BE2C (cell line): Measurements from ENCODE around the gene TMEM174.
"Not testable (repeated sequence)": the region's sequence is repeated elsewhere in the genome, so short reads cannot be mapped to it uniquely, and the experiment has no call there.

Experiments
- DNase-seq: peaks from one replicate; pipeline ENCODE4 v3.0.0-alpha.2; 2020
- H3K27me3 ChIP-seq: fragments of 250-450 bp; sonication (Bioruptor Pico); 2 replicates; pipeline ENCODE4 v1.5.1; 2020; ENCODE audit warnings: mild to moderate bottlenecking
- H3K36me3 ChIP-seq: fragments of 250-450 bp; sonication (Bioruptor Pico); 2 replicates; pipeline ENCODE4 v1.5.1; 2020; ENCODE audit warnings: mild to moderate bottlenecking
- H3K4me1 ChIP-seq: fragments of 250-450 bp; sonication (Bioruptor Pico); 2 replicates; pipeline ENCODE4 v1.5.1; 2020
- H3K4me3 ChIP-seq: 2 replicates; pipeline ENCODE4 v1.5.1; 2011; ENCODE audit warnings: low read depth, low read length
- H3K9me3 ChIP-seq: fragments of 250-450 bp; sonication (Bioruptor Pico); 2 replicates; pipeline ENCODE4 v1.5.1; 2020
- CTCF ChIP-seq: IDR thresholded peaks from 2 replicates; pipeline ENCODE4 v1.5.1; 2012; ENCODE audit warnings: mild to moderate bottlenecking, low read depth, low read length

The TMEM174 gene

GRCh38 chr5:73213566-73213998, 40.6 kb downstream of the TMEM174 start:
- peaks cover 55% of the 10 kb centered on the region for H3K27me3 ChIP-seq
- H3K4me3 ChIP-seq: no peak overlapping the region
- no peak for DNase-seq
- no peaks in the 10 kb centered on the region for H3K9me3 ChIP-seq
- H3K4me1 ChIP-seq: no peaks in the 10 kb centered on the region
- no peak for TF ChIP-seq CTCF
- H3K36me3 ChIP-seq: no peaks in the 10 kb centered on the region

GRCh38 chr5:73214306-73214705, 41.3 kb downstream of the TMEM174 start:
- no peaks in the 10 kb centered on the region for H3K9me3 ChIP-seq
- no peak for TF ChIP-seq CTCF
- H3K4me1 ChIP-seq: no peaks in the 10 kb centered on the region
- no peak overlapping the region for H3K4me3 ChIP-seq
- no peaks in the 10 kb centered on the region for H3K36me3 ChIP-seq
- H3K27me3 ChIP-seq: peaks cover 62% of the 10 kb centered on the region
- no peak for DNase-seq

- no peak for DNase-seq
- TF ChIP-seq CTCF: no peak
- Histone ChIP-seq H3K9me3 (no peaks in the 10 kb centered on the region), H3K27me3 (peaks cover 63% of the 10 kb centered on the region), H3K4me3 (no peak overlapping the region), H3K4me1 (no peaks in the 10 kb centered on the region), H3K36me3 (no peaks in the 10 kb centered on the region)
Observed at GRCh38 chr5:73214996-73215395, 42.0 kb downstream of the TMEM174 start.

- H3K9me3 ChIP-seq: no peaks in the 10 kb centered on the region
- no peaks in the 10 kb centered on the region for H3K36me3 ChIP-seq
- H3K4me3 ChIP-seq: peak overlapping the region; percentile 47
- no peaks in the 10 kb centered on the region for H3K4me1 ChIP-seq
- peaks cover 68% of the 10 kb centered on the region for H3K27me3 ChIP-seq
- no peak for DNase-seq
- TF ChIP-seq CTCF: no peak
Observed at GRCh38 chr5:73215531-73215890, 42.5 kb downstream of the TMEM174 start.

- Histone ChIP-seq H3K36me3 (no peaks in the 10 kb centered on the region), H3K27me3 (peaks cover 73% of the 10 kb centered on the region), H3K9me3 (no peaks in the 10 kb centered on the region), H3K4me1 (no peaks in the 10 kb centered on the region), H3K4me3 (peak overlapping the region; percentile 47)
- DNase-seq: peak; percentile 85
- peak; percentile 65 for TF ChIP-seq CTCF
Observed at GRCh38 chr5:73215891-73216610, 43.1 kb downstream of the TMEM174 start.

- Histone ChIP-seq H3K4me1 (no peaks in the 10 kb centered on the region), H3K27me3 (peaks cover 90% of the 10 kb centered on the region), H3K4me3 (no peak overlapping the region), H3K36me3 (no peaks in the 10 kb centered on the region), H3K9me3 (no peaks in the 10 kb centered on the region)
- DNase-seq: no peak
- TF ChIP-seq CTCF: peak; percentile 43
Observed at GRCh38 chr5:73218552-73219171, 45.7 kb downstream of the TMEM174 start.

- H3K27me3 ChIP-seq: peaks cover 90% of the 10 kb centered on the region
- H3K4me1 ChIP-seq, H3K4me3 ChIP-seq, H3K36me3 ChIP-seq, DNase-seq, H3K9me3 ChIP-seq: not testable (repeated sequence)
Observed at GRCh38 chr5:73219336-73219735, 46.3 kb downstream of the TMEM174 start.
